Panc1 (cell line): ENCODE data around the gene PAPOLG. TPM values are rescaled to one million over a fixed set of nuclear protein-coding genes. Genes with fewer than 3 reads are reported as not detected.

Experiments used
- ATAC-seq: fragments of 200-7000 bp; cut with Tn5 transposase; 2 replicates; pipeline ENCODE4 v1.9.1; 2020; ENCODE audit warnings: mild to moderate bottlenecking, moderate library complexity
- BruUV-seq: library from RNA; stranded (reverse); fragments of 400-500 nt; replicated peaks from 2 replicates; lab custom pipeline; 2021; lab: Mats Ljungman, UMichigan
- CTCF ChIA-PET: fragments of 300-600 bp; sonication (Branson Sonifier 250); formaldehyde crosslinking; loops from one replicate; lab custom pipeline; 2022; ENCODE audit warnings: antibody characterized with exemption; lab: Charles Lee
- POLR2A ChIA-PET: fragments of 300-600 bp; sonication (Branson Sonifier 250); formaldehyde crosslinking; loops from one replicate; lab custom pipeline; 2022; ENCODE audit warnings: antibody characterized with exemption; lab: Charles Lee
- DNase-seq: peaks from one replicate; pipeline ENCODE4 v3.0.0-alpha.2; 2010; ENCODE audit warnings: low read depth, low spot score
- H3K27ac ChIP-seq: 2 replicates; pipeline ENCODE4 v1.5.1; 2011; ENCODE audit warnings: mild to moderate bottlenecking, low read length, inconsistent platforms
- H3K27me3 ChIP-seq: fragments of 200-500 bp; sonication (Bioruptor generic); 2 replicates; pipeline ENCODE4 v1.6.0; 2014; ENCODE audit warnings: low read length, inconsistent platforms; ENCODE audit not compliant: control insufficient read depth, insufficient read depth
- H3K36me3 ChIP-seq: fragments of 200-500 bp; sonication (Bioruptor generic); 2 replicates; pipeline ENCODE4 v1.5.1; 2014; ENCODE audit warnings: inconsistent platforms, mild to moderate bottlenecking, low read length, moderate library complexity; ENCODE audit not compliant: control insufficient read depth, insufficient read depth
- H3K4me1 ChIP-seq: 2 replicates; pipeline ENCODE4 v1.5.1; 2011; ENCODE audit warnings: inconsistent platforms, mild to moderate bottlenecking, low read length, moderate library complexity; ENCODE audit not compliant: control insufficient read depth, insufficient read depth
- H3K4me3 ChIP-seq, 2 experiments: 2 replicates each; pipeline ENCODE4 v1.5.1; 2011 to 2012; ENCODE audit warnings: low read depth in 2 of 2, low read length in 2 of 2, mild to moderate bottlenecking in 2 of 2, inconsistent platforms in 1 of 2, moderate library complexity in 1 of 2
- H3K9me3 ChIP-seq: fragments of 200-500 bp; sonication (Bioruptor generic); 2 replicates; pipeline ENCODE4 v1.5.1; 2014; ENCODE audit warnings: low read depth, mild to moderate bottlenecking, inconsistent platforms, low read length, moderate library complexity; ENCODE audit not compliant: control insufficient read depth, insufficient read depth
- POLR2AphosphoS5 ChIP-seq: IDR thresholded peaks from 2 replicates; pipeline ENCODE4 v1.6.1; 2012; ENCODE audit warnings: mild to moderate bottlenecking, low read depth, low read length, moderate library complexity
- SIN3A ChIP-seq: IDR thresholded peaks from 2 replicates; pipeline ENCODE4 v1.6.1; 2012; ENCODE audit warnings: low read depth, mild to moderate bottlenecking, low read length, moderate library complexity, borderline replicate concordance; ENCODE audit not compliant: insufficient read depth
- TCF7L2 ChIP-seq: IDR thresholded peaks from 2 replicates; pipeline ENCODE4 v1.6.1; 2011; ENCODE audit warnings: mild to moderate bottlenecking, low read depth, low read length, inconsistent platforms
- in situ Hi-C: cut with HindIII; loops from 2 replicates; pipeline ENCODE4 v1.10.0; 2016; ENCODE audit warnings: low sequenced_read_pairs, low pct_unique_long_range_greater_than_20kb
- intact Hi-C: fragments of 100-400 bp; cut with micrococcal nuclease; formaldehyde crosslinking; loops from one replicate; pipeline ENCODE4 v1.10.0; 2022; ENCODE audit not compliant: unreplicated experiment
- total RNA-seq: library from RNA; stranded (reverse); gene quantifications from one replicate; pipeline ENCODE4 v1.2.1, GENCODE V29; 2021; ENCODE audit not compliant: unreplicated experiment
- TF ChIP-seq, protein P1 (sequence below), 2 experiments: IDR thresholded peaks; 2 replicates each; pipeline ENCODE4 v1.6.1; 2011 to 2012; ENCODE audit warnings: low read depth in 2 of 2, control low read depth in 1 of 2, low read length in 1 of 2, mild to moderate bottlenecking in 1 of 2, moderate library complexity in 1 of 2; ENCODE audit not compliant: insufficient read depth in 1 of 2
- TF ChIP-seq, protein P2 (sequence below): fragments of 450-650 bp; IDR thresholded peaks from 2 replicates; pipeline ENCODE4 v1.5.1; 2017; ENCODE audit warnings: mild to moderate bottlenecking

The PAPOLG gene
- total RNA-seq, 1 experiment from 2014 or later = 10.9 TPM

DNA sequence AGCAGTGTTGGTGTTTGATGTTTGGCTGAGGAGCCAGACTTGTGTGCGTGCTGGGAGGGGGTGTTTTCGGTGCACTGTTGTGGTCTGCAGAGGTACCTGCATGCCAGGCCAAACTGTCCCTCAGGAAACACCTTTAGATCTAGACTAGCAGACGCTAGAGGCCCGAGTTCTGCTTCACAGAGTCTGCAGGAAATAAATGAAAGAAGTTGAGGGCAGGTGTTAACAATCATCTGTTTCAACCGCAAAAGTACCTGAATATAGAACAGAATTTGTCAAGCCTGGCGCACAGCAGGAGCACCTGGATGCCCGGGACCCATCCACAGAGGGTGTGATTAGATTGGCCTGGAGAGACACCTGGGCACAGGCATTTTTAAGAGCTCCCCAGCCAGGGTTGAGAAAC is 84.8 kb downstream of the PAPOLG start:
- Histone ChIP-seq H3K4me3 (no peak overlapping the region), H3K36me3 (no peaks in the 10 kb centered on the region), H3K9me3 (no peaks in the 10 kb centered on the region), H3K27me3 (peaks cover 9% of the 10 kb centered on the region), H3K27ac (no peak overlapping the region), H3K4me1 (no peaks in the 10 kb centered on the region)
- in situ Hi-C loops = no loop called here
- BruUV-seq = no TSS peak
- TF ChIP-seq SIN3A = no peak
- TF ChIP-seq, protein P1, sequence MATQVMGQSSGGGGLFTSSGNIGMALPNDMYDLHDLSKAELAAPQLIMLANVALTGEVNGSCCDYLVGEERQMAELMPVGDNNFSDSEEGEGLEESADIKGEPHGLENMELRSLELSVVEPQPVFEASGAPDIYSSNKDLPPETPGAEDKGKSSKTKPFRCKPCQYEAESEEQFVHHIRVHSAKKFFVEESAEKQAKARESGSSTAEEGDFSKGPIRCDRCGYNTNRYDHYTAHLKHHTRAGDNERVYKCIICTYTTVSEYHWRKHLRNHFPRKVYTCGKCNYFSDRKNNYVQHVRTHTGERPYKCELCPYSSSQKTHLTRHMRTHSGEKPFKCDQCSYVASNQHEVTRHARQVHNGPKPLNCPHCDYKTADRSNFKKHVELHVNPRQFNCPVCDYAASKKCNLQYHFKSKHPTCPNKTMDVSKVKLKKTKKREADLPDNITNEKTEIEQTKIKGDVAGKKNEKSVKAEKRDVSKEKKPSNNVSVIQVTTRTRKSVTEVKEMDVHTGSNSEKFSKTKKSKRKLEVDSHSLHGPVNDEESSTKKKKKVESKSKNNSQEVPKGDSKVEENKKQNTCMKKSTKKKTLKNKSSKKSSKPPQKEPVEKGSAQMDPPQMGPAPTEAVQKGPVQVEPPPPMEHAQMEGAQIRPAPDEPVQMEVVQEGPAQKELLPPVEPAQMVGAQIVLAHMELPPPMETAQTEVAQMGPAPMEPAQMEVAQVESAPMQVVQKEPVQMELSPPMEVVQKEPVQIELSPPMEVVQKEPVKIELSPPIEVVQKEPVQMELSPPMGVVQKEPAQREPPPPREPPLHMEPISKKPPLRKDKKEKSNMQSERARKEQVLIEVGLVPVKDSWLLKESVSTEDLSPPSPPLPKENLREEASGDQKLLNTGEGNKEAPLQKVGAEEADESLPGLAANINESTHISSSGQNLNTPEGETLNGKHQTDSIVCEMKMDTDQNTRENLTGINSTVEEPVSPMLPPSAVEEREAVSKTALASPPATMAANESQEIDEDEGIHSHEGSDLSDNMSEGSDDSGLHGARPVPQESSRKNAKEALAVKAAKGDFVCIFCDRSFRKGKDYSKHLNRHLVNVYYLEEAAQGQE (IDR thresholded peaks at IDR 0.05; ENCODE audit: insufficient read depth in 1 of 2, low read depth in 2 of 2, low read length in 1 of 2) = no peak
- no peak for TF ChIP-seq TCF7L2
- no peak for TF ChIP-seq POLR2AphosphoS5
- TF ChIP-seq, protein P2, sequence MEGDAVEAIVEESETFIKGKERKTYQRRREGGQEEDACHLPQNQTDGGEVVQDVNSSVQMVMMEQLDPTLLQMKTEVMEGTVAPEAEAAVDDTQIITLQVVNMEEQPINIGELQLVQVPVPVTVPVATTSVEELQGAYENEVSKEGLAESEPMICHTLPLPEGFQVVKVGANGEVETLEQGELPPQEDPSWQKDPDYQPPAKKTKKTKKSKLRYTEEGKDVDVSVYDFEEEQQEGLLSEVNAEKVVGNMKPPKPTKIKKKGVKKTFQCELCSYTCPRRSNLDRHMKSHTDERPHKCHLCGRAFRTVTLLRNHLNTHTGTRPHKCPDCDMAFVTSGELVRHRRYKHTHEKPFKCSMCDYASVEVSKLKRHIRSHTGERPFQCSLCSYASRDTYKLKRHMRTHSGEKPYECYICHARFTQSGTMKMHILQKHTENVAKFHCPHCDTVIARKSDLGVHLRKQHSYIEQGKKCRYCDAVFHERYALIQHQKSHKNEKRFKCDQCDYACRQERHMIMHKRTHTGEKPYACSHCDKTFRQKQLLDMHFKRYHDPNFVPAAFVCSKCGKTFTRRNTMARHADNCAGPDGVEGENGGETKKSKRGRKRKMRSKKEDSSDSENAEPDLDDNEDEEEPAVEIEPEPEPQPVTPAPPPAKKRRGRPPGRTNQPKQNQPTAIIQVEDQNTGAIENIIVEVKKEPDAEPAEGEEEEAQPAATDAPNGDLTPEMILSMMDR = no peak
- ChIA-PET CTCF (no interaction called here), POLR2A (interaction anchor here (0.6 kb wide), 1 partner anchor 503 kb away, joined by 3 read pairs; no protein-coding TSS in a partner anchor)
- ATAC-seq (no peak), DNase-seq (no peak)
- intact Hi-C loops = no loop called here

DNA sequence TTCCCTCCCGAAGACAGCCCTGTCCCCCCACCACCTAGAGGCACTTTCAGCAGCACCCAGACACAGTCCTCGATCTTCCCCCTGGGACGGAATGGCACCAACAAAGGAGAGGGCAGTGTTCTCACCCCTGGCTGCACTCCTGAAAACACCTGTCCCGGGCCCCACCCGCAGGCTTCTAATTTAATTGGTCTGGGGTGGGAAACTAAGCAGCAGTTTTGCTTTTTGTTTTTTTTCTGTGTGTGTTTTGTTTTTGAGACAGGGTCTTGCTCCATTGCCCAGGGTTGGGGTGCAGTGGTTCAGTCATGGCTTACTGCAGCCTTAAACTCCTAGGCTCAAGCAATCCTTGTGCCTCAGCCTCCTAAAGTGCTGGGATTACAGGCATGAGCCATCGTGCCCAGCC is 86.9 kb downstream of the PAPOLG start:
- in situ Hi-C loops (no loop called here), intact Hi-C loops (no loop called here)
- ChIA-PET CTCF (no interaction called here), POLR2A (no interaction called here)
- Histone ChIP-seq H3K9me3 (no peaks in the 10 kb centered on the region), H3K4me1 (no peaks in the 10 kb centered on the region), H3K27me3 (no peaks in the 10 kb centered on the region), H3K4me3 (no peak overlapping the region), H3K36me3 (no peaks in the 10 kb centered on the region), H3K27ac (no peak overlapping the region)
- ATAC-seq = no peak
- no TSS peak for BruUV-seq
- TF ChIP-seq, protein P1 (IDR thresholded peaks at IDR 0.05; ENCODE audit: insufficient read depth in 1 of 2, low read depth in 2 of 2, low read length in 1 of 2) = no peak
- no peak for TF ChIP-seq TCF7L2
- TF ChIP-seq, protein P2 = no peak
- TF ChIP-seq POLR2AphosphoS5 = no peak
- TF ChIP-seq SIN3A = no peak
- no peak for DNase-seq
